ENCODE results near the gene KRTAP10-12.
"Not testable (repeated sequence)": the region's sequence is repeated elsewhere in the genome, so short reads cannot be mapped to it uniquely, and the experiment has no call there.

The KRTAP10-12 gene

GRCh38 chr21:44697172-44697810 lies at the start of gene KRTAP10-12:
TSS of gene KRTAP10-12 (plus strand) at chr21:44697172. CDS start at chr21:44697202, 30 bp downstream.
- not testable (repeated sequence) for H3K36me3 ChIP-seq (replicated peaks; ENCODE audit: low read depth, low read length); H2AFZ ChIP-seq (ENCODE audit: low read depth, low read length); H3K27me3 ChIP-seq (ENCODE audit: low read depth, low read length); H3K9me3 ChIP-seq (ENCODE audit: insufficient read depth, low read length); H3K9ac ChIP-seq (ENCODE audit: low read length); H3K4me3 ChIP-seq (ENCODE audit: low read length); H3K4me1 ChIP-seq (ENCODE audit: low read length); H3K27ac ChIP-seq (ENCODE audit: low read length); H3K79me2 ChIP-seq (ENCODE audit: low read length); H3K4me2 ChIP-seq (ENCODE audit: low read length); H4K20me1 ChIP-seq (ENCODE audit: insufficient read depth, low read length)

DNA sequence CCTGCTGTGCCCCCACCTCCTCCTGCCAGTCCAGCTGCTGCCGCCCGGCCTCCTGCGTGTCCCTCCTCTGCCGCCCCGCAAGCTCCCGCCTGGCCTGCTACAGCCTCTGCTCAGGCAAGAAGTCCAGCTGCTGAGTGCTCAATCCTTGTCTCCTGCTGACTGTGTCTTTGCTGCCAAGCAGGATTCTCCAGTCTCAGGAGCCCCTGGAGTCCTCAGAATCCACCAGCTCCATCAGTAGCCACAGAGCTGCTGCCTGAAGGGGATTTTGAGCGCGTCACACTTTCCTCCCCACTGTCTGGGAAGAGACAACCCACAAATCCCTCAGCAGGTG lies 49.8 kb upstream of the KRTAP10-12 start:
- no peaks in the 10 kb centered on the region for H3K9me3 ChIP-seq (ENCODE audit: insufficient read depth, low read length)
- H3K79me2 ChIP-seq (ENCODE audit: low read length) = no peaks in the 10 kb centered on the region
- H3K36me3 ChIP-seq (replicated peaks; ENCODE audit: low read depth, low read length) = no peaks in the 10 kb centered on the region
- no peaks in the 10 kb centered on the region for H3K4me1 ChIP-seq (ENCODE audit: low read length)
- no peak overlapping the region for H3K4me2 ChIP-seq (ENCODE audit: low read length)
- H3K27me3 ChIP-seq (ENCODE audit: low read depth, low read length) = no peaks in the 10 kb centered on the region
- H4K20me1 ChIP-seq (ENCODE audit: insufficient read depth, low read length) = no peaks in the 10 kb centered on the region
- H3K4me3 ChIP-seq (ENCODE audit: low read length) = no peak overlapping the region
- no peak overlapping the region for H2AFZ ChIP-seq (ENCODE audit: low read depth, low read length)
- no peak overlapping the region for H3K9ac ChIP-seq (ENCODE audit: low read length)
- no peak overlapping the region for H3K27ac ChIP-seq (ENCODE audit: low read length)
- TF ChIP-seq EZH2phosphoT487 (IDR thresholded peaks at IDR 0.05; ENCODE audit: low read depth) = no peak
- TF ChIP-seq, protein P1, sequence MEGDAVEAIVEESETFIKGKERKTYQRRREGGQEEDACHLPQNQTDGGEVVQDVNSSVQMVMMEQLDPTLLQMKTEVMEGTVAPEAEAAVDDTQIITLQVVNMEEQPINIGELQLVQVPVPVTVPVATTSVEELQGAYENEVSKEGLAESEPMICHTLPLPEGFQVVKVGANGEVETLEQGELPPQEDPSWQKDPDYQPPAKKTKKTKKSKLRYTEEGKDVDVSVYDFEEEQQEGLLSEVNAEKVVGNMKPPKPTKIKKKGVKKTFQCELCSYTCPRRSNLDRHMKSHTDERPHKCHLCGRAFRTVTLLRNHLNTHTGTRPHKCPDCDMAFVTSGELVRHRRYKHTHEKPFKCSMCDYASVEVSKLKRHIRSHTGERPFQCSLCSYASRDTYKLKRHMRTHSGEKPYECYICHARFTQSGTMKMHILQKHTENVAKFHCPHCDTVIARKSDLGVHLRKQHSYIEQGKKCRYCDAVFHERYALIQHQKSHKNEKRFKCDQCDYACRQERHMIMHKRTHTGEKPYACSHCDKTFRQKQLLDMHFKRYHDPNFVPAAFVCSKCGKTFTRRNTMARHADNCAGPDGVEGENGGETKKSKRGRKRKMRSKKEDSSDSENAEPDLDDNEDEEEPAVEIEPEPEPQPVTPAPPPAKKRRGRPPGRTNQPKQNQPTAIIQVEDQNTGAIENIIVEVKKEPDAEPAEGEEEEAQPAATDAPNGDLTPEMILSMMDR (IDR thresholded peaks at IDR 0.05; ENCODE audit: low read depth, low read length) = no peak

GRCh38 chr21:44648557-44649311 lies 48.2 kb upstream of the KRTAP10-12 start:
- Histone ChIP-seq H3K36me3 (replicated peaks; ENCODE audit: low read depth, low read length) (no peaks in the 10 kb centered on the region), H3K27me3 (ENCODE audit: low read depth, low read length) (no peaks in the 10 kb centered on the region), H3K9ac (ENCODE audit: low read length) (no peak overlapping the region), H3K4me2 (ENCODE audit: low read length) (no peak overlapping the region), H2AFZ (ENCODE audit: low read depth, low read length) (no peak overlapping the region), H3K9me3 (ENCODE audit: insufficient read depth, low read length) (no peaks in the 10 kb centered on the region), H3K27ac (ENCODE audit: low read length) (no peak overlapping the region), H4K20me1 (ENCODE audit: insufficient read depth, low read length) (no peaks in the 10 kb centered on the region), H3K4me3 (ENCODE audit: low read length) (no peak overlapping the region), H3K4me1 (ENCODE audit: low read length) (no peaks in the 10 kb centered on the region), H3K79me2 (ENCODE audit: low read length) (no peaks in the 10 kb centered on the region)
- TF ChIP-seq, protein P1 (IDR thresholded peaks at IDR 0.05; ENCODE audit: low read depth, low read length) = no peak
- TF ChIP-seq EZH2phosphoT487 (IDR thresholded peaks at IDR 0.05; ENCODE audit: low read depth) = no peak

DNA sequence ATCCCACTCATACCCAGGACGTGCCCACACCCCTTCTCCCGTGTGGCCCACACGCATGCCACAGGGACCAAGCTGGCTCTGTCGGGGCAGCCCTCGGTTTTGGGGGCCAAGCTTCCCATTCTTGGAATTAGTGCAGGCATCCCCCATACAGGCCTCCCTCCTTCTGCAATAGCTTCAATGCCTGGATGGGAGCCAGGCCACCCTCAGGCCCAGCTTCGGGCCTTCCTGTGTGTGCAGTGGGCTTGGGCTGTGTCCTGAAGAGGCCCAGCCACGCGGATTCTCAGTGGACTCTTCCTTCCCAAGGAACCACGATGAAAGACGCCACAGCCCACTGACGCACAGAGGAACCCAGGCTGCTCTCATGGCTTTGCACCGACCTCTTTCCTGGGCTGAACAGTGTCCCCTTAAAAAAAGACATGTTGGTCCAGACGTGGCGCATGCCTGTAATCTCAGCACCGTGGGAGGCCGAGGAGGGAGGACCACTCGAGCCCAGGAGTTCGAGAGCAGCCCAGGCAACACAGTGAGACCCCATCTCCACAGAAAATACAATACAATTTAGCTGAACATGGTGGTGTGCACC lies 47.4 kb upstream of the KRTAP10-12 start:
- Histone ChIP-seq H4K20me1 (ENCODE audit: insufficient read depth, low read length) (no peaks in the 10 kb centered on the region), H3K79me2 (ENCODE audit: low read length) (no peaks in the 10 kb centered on the region), H3K27me3 (ENCODE audit: low read depth, low read length) (no peaks in the 10 kb centered on the region), H3K36me3 (replicated peaks; ENCODE audit: low read depth, low read length) (no peaks in the 10 kb centered on the region), H3K9ac (ENCODE audit: low read length) (no peak overlapping the region), H2AFZ (ENCODE audit: low read depth, low read length) (no peak overlapping the region), H3K4me1 (ENCODE audit: low read length) (no peaks in the 10 kb centered on the region), H3K4me3 (ENCODE audit: low read length) (no peak overlapping the region), H3K9me3 (ENCODE audit: insufficient read depth, low read length) (no peaks in the 10 kb centered on the region), H3K4me2 (ENCODE audit: low read length) (no peak overlapping the region), H3K27ac (ENCODE audit: low read length) (no peak overlapping the region)
- TF ChIP-seq EZH2phosphoT487 (IDR thresholded peaks at IDR 0.05; ENCODE audit: low read depth) = no peak
- TF ChIP-seq, protein P1 (IDR thresholded peaks at IDR 0.05; ENCODE audit: low read depth, low read length) = no peak
